HG03196 (cell line): Measurements from ENCODE around the gene RBM33.

ENCODE experiments used
- ATAC-seq: cut with Tn5 transposase; IDR thresholded peaks from one replicate; pipeline ENCODE4 v1.9.1; 2021; ENCODE audit not compliant: unreplicated experiment

The RBM33 gene

DNA sequence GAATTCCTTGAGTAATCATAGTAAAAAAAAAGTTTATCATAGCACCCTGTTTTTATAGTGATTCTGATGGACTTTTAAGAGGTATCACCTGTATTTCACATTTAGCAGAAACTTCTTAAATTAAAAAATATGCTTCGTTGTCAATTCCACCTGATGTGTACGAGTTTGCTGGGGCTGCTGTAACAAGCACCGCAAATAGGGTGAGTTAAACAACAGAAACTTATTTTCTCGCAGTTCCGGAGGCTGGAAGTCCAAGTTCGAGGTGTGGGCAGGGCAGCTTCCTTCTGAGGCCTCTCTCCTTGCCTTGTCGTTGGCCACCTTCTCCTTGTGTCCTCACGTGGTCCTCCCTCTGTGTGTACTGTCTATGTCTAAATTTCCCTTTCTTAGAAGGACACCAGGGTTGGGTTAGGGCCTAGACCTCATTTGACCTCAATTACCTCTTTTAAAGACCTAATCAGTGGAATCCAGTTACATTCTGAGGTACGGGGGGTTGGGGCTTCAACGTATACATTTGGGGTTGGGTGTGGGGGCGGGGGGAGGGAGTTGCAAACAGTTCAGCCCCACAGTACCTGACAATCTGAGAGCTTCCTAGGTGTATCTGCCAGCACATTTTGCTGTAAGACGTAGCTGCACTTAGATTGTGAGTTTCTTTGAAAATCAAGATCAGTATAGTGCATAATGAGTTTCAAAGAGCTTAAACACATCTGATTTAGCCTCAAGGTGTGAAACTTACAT is 72.7 kb downstream of the RBM33 start:
- ATAC-seq: no peak

DNA sequence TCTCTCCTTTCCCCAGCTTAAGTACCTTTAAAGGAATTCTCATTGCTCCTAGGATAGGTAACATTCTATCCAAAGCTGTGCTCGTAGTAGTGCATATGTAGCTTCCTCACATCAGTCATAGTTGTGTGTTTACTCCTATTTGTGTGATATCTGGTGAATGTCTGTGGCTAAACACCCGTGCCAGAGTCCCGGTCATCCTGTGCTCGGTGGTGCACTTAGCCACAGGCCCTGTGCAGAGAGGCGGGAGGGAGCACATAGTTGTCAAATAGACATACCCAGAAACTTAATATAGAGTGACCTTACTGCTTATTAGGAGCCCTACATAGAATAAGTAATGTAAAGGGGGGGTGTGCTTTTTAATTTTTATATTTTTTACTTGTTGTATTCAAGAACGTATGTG is 76.6 kb downstream of the RBM33 start:
- peak; percentile 32 for ATAC-seq

DNA sequence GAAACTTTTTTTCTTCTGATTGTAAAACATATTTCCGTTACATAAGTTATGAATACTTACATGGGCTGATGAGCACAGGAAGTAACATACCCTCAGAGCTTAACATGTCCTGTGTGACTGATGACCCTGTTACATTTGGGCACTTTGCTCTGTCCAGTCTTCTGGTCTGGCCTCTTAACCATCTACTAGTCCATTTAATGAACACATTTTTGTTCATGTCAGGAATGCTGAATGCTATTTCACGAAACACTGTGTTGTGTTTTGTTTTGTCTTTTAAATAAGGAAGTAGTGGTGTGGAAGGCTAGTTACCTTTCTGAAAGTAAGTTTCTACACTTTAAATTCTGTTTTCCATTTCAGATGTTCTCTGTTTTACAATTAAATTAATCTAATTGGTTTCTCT is 77.7 kb downstream of the RBM33 start:
- ATAC-seq: peak; percentile 59

DNA sequence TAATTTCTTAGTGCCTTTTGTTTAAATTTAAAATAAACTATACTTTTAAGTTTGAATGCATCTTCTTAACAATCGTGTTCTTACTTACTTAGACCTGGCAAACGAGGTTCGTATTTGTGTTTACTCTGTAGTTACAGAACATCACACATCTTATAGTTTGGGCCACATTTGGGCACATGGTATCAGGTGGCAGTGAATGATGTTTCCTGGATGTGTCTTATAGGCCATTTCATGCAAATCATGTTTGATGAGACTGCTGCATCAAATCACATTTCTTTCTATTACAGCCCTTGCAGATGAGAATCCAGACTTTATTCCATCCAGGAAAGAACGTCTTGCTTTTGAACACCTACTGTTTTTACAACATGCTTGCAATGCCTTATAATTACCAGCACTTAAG is 78.5 kb downstream of the RBM33 start:
- no peak for ATAC-seq

GRCh38 chr7:155724327-155725005 is 80.0 kb downstream of the RBM33 start:
- peak; percentile 43 for ATAC-seq

DNA sequence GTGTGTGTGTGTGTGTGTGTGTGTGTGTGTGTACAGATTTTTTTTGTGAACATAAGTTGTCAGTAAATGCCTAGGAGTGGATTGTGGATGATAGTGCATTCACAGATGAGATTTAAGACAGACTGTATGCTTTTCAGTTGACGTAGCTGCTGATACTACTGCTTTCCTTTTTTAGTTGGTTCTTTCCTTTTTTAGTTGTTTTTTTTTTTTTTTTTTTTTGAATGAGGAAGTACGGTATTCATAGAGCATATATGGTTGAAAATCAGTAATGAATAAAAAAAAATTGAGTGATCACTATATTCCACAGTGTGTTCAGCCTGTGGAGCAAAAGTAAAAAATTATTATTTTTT is 80.5 kb downstream of the RBM33 start:
- ATAC-seq: no peak

- no peak for ATAC-seq
Measured at GRCh38 chr7:155727616-155728015, 83.2 kb downstream of the RBM33 start.

- ATAC-seq: no peak
Measured at GRCh38 chr7:155728116-155728515, 83.7 kb downstream of the RBM33 start.

- ATAC-seq: no peak
Measured at GRCh38 chr7:155729847-155730246, 85.4 kb downstream of the RBM33 start.

DNA sequence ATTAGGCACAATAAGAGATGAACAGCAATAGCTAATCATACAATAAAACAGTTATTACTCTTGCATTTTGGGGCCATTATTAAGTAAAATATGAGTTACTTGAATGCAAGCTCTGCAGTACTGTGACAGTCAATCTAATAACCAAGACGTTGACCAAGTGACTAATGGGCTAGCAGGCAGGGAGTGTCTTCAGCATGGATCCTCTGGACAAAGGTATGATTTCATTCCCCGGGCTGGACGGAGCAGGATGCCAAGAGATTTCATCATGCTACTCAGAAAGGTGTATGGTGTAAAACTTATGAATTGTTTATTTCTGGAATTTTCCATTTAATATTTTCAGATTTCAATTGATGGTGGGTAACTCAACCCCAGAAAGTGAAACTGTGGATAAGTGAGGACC is 86.9 kb downstream of the RBM33 start:
- no peak for ATAC-seq

- no peak for ATAC-seq
Measured at GRCh38 chr7:155731871-155732270, 87.4 kb downstream of the RBM33 start.

GRCh38 chr7:155732286-155732685 is 87.8 kb downstream of the RBM33 start:
- ATAC-seq: no peak

DNA sequence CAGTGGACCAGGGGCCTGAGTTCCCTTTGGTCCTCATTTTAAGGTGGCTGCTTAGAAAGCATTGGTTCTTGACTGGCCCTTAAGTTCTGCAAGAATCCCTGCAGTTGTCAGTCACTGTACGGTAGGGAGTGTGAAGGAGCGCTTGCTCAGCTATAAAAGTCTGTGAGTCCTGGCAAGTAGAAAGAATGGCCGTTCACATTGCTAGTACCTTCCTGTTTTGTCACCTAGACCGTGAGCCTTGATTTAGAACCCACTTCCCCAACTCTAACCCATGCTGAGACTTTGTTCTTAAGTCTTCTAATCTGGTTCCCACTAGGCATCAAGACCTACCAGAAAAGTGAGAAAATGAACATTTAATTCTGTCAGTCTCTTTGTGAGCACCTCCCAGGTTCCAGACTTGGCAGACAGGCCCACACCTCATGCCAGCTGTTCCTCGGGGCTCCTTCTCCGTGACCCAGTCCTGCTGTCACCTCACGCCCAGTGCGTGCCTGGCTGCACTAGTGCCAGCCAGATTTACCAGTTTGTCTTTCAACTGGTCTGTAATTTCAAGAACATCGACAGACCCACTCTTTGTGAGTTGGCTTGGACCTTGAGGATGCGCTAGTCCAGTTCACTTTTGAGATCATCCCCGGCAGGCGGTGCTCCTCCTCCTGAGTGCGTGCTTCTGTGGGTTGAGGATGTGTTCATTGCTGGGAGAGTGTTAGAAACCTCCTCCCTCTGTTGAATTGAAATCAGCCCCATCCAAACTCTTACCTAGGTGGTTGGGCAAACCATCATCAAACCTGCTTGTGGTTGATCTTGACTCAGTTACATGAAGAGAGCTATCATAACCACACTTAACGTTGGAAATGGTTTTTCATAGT is 89.4 kb downstream of the RBM33 start:
- ATAC-seq: no peak

DNA sequence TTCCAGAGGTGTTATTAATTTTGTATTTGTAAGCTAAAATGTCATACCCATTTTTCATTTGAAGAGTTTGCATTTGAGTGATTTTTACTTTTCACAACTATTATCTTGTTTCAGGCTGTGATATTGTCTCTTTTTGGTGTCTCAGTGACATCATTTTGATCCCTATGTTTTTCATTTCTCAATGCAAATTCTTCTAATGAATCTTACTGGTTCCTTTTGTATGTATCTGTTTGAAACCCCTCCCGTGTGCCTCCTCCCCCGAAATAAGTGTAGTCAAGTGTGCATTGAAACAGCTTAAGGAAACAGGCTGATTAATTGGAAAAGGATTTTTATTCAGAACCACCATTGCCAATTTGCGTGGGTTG is 90.0 kb downstream of the RBM33 start:
- ATAC-seq: no peak

GRCh38 chr7:155735442-155736115 is 91.1 kb downstream of the RBM33 start:
- no peak for ATAC-seq

DNA sequence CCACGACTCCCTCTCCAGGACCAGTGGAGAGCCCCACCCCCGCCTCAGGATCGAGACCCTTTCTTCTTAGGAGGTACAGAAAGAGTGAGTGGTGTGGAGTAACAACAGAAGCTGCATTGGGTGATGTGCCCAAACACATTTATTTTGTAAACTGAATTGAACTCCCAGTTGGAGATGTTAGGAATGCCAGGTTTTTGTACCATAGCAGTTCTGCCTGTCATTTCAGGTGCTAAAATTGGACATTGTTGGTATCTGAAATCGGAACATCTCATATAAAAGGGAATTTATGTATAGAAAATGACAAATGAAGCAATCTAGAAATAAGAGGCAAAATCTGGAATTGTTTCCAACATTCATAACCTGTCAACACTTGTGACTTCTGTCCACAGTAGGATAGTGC is 93.1 kb downstream of the RBM33 start:
- no peak for ATAC-seq

- ATAC-seq: no peak
Measured at GRCh38 chr7:155738104-155738503, 93.6 kb downstream of the RBM33 start.

DNA sequence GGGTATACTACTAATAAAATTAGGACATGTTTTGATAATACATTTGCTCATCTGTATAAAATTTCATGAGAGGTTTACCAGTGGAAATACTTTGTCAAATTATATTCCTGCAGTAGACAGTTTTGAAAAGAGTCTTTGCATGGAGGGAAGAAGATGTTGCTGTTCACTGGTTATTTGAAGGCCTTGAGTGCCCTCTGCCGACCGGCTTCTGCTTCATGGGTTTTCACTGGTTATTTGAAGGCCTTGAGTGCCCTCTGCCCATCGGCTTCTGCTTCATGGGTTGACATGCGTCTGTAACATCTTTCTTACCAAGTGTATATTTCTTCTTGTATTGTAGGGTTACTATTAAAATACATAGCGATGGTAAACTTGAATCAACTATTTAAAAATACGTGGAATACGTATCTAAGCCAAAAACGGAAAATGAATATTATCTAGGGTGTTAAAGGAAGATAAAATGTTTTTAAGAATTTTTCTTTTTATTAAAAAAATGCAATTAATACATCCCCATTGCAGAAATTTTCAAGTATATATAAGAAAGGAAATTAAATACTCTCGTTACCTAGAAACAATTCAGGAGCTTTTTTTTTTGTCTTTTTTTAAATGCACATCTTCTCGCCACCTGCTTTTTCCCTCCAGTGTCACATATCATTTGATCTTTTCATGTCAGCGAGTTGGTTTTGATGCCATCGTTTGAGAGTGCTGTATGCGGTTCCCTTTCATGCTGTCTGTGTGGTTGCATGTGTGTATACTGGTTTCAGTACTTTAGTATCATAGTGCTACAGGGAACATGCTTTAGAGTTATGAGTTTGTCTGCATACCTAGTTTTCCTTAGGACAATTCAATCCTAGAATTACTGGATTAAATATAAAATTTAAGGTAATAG is 94.4 kb downstream of the RBM33 start:
- no peak for ATAC-seq

GRCh38 chr7:155739538-155740143 is 95.2 kb downstream of the RBM33 start:
- ATAC-seq: no peak

- ATAC-seq: peak; percentile 43
Measured at GRCh38 chr7:155741082-155741481, 96.6 kb downstream of the RBM33 start.
